ENCODE results near the gene CCL26.

CCL26 gene

GRCh38 chr7:75772081-75773077 lies at the start of gene CCL26:
CCL26 (minus strand) TSS chr7:75772211; CDS start chr7:75772176, 35 bp downstream.
- DNase-seq (ENCODE audit: low spot score) = no peak

DNA sequence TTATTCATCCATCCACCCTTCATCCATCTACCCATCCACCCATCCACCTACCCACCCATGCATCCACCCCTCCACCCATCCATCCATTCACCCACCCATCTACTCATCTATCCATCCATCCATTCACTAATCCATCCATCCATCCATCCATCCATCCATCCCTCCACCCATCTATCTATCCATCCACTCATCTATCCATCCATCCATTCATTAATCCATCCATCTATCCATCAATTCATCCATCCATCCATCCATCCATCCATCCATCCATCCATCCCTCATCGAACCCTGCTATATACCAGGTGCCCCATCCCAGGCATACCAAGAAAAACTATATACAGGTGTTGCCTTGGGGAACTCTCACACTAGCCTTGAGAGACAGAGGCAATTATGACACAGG lies 48.7 kb upstream of the CCL26 start:
- DNase-seq (ENCODE audit: low spot score) = no peak

DNA sequence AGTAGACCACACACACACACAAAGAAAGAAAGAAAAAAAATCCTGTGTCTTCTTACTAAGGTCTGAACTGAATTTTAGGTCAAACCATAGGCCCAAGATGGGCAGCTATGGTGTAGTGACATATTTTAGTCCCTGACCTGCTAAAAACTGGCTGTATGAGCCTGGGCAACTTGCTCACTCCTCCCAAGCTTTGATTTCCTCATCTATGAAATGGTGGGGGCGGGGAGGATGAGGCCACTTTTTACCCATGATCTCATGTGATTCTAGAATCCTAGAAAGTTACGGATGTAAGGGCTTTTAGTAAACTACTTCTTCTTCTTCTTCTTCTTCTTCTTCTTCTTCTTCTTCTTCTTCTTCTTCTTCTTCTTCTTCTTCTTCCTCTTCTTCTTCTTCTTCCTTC lies 47.7 kb upstream of the CCL26 start:
- DNase-seq (ENCODE audit: low spot score) = no peak

DNA sequence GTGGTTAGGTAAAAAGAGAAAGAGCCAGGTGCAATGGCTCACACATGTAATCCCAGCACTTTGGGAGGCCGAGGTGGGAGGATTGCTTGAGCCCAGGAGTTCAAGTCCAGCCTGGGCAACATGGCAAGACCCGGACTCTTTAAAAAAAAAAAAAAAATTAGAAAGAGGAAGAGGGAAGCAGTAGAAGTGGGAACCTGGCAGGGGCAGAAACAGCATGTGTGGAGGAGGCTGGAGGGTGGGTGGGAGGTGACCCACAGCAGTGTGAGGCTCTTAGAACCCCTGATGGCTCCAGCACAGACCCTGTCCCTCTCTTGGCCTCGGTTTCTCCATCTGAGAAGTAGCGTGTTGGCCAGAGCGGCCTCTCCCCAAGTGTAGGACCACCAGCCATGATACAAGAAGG lies 46.5 kb upstream of the CCL26 start:
- no peak for DNase-seq (ENCODE audit: low spot score)

DNA sequence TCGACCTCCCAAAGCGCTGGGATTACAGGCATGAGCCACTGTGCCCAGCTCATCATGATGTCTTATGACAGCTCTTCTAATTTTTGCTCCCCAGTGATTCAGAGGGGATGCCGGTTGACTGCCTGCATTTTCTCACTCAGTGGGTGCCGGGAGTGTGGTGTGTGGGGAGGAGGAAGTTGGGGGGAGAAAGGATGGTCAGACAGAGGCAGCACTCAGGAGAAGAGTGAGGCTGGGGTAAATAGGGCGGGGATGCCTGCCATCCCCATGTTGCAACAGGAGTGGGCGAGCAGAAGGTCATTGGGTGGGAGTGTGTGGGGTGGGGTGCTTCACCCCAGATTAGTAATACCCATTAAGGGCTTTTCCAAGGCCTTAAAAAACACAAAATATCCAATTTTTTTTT lies 45.1 kb upstream of the CCL26 start:
- peak; percentile 20 for DNase-seq (ENCODE audit: low spot score)

DNA sequence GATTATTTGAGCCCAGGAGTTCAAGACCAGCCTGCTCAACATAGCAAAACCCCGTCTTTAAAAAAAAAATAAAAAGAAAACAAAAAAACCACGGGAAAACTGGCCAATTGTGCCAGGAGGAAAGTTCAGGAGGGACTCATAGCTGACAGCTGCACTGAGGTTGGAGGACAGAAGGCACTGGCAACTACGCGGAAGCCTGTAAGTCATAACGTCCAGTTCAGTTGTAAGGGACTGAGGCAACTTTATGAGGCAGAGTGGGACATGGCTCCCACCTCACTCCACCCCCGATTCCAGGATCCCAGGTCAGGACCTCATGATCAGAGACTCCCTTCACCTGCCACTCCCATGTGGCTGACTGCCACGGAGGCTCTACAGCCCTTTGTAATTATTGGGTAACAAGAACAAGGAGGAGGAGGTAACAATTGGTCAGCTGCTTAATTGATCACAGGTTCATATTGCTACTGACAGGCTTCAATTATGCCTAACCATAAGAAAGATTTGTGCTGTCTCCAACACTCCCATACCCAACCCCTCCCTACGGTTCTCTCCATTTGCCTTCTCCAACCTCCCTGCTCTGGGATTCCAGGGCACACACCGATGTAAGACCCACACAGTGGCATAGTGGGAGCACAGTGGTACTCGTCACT lies 43.5 kb upstream of the CCL26 start:
- peak; percentile 35 for DNase-seq (ENCODE audit: low spot score)

- no peak for DNase-seq (ENCODE audit: low spot score)
Observed at GRCh38 chr7:75814407-75814947, 42.5 kb upstream of the CCL26 start.

DNA sequence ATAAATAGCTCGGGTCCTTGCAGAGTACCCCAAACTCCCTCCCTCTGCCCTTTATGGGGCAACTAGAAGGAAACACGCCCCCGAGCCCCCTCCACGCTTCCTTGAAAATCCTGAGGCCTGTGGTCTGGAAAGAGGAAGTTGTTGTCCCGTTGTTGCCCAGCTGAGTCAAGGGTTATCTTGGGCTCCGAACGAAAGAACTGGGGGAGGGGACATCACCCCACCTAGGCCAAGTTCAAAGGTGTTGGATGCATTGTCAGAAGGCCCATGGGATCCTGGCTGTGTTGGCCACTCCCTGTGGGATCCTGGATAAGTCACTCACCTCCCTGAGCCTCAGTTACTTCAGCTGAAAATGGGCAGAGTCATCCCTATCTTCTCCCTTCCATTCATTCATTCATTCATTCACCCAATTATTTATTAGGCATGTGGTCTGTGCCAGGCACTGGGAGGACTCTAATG lies 41.8 kb upstream of the CCL26 start, which contains the start of gene CCL24:
Gene CCL24 (minus strand): TSS at position 26 of the 456 bp plus-strand sequence. CDS start 91 bp downstream, outside the sequence.
- no peak for DNase-seq (ENCODE audit: low spot score)

DNA sequence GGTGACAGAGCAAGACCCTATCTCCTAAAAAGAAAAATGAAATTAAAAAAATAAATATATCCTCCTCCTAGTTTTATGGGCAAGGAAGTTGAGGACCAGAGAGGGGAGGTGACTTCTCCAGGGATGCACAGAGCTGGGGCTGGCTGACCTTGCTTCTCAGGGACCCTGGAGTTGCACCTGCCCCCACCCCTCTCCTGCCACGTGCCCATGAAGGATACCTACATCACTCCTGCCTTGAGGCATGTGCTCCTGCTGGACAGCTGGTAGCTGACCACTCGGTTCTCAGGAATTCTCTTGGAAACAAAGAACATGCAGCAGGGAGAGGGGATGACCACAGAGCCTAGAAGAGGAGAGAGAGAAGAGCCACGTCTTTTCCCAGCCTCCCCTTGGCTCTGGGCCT lies 41.1 kb upstream of the CCL26 start:
- no peak for DNase-seq (ENCODE audit: low spot score)

DNA sequence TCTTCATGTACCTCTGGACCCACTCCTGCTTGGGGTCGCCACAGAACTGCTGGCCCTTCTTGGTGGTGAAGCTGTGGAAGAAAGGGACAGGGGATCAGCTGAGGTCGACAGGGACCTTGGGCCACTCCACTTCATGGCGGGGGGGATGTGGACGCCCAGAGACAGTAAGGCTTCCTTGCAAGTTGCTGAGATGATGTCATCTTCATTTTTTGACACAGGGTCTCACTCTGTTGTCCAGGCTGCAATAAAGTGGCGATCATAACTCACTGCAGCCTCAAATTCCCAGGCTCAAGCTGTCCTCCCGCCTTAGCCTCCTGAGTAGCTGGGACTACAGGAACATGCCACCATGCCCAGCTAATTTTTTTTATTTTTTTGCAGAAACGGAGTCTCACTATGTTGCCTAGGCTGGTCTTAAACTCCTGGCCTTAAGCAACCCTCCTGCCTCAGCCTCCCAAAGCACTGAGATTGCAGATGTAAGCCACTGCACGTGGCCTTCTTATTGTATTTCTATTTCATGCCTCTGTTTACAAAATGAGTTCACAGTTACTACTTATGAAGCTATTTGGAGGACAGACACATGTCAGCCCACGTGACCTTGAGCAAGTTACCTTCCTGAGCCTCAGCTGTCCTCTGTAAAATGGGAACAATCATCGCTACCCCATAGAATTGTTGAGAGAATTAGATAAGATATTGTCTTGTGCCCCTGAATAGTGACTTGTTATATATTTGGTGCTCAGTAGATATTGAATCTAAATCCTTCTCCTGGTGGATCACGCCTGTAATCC lies 40.1 kb upstream of the CCL26 start:
- no peak for DNase-seq (ENCODE audit: low spot score)

- DNase-seq (ENCODE audit: low spot score) = no peak
Observed at GRCh38 chr7:75809396-75809795, 37.4 kb upstream of the CCL26 start.

GRCh38 chr7:75808106-75808505 lies 36.1 kb upstream of the CCL26 start:
- DNase-seq (ENCODE audit: low spot score) = no peak

- no peak for DNase-seq (ENCODE audit: low spot score)
Observed at GRCh38 chr7:75807452-75807851, 35.4 kb upstream of the CCL26 start.

DNA sequence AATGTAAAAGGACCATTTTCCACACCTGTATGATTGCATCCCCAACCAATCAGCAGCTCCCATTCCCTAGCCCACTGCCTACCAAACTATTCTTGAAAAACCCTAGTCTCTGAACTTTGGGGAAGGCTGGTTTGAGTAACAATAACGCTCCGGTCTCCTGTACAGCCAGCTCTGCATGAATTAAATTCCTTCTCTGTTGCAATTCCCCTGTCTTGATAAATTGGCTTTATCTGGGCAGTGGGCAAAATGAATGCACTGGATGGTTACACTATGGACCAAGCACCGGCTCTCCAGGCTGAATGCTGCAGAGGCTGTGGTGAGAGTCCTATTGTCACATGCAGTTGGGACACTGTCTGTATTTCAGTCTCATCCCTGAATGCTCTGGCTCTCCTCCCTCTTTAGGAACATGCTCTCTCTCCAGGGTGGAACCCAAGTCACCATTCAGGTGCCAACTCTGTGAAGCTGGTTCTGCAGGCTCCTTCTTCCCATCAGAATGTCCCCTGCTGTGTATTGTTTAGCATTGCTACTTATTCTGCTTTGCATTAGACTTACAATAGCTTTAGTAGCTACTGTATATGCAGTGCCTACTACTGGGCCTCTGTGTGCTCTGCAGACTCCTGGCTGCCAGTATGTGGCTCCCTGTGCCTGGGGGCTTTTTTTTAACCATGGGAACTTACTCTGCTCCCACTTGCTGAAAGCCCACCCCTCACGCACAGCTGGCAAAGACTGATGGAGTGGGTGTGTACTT lies 34.7 kb upstream of the CCL26 start:
- peak; percentile 8 for DNase-seq (ENCODE audit: low spot score)

GRCh38 chr7:75804705-75805104 lies 32.7 kb upstream of the CCL26 start:
- no peak for DNase-seq (ENCODE audit: low spot score)

DNA sequence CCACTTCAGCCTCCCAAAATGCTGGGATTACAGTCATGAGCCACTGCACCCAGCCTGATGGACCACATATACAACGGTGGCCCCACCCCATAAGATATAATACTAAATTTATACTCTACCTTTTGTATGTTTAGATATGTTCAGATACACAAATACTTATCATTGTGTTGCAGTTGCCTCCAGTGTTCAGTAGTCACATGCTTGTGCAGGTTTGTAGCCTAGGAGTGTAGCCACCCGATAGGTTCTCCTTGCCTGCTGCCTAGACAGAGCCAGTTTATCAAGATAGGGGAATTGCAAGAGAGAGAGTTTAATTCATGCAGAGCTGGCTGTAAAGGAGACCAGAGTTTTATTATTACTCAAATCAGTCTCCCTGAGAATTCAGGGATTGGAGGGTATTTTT lies 32.0 kb upstream of the CCL26 start:
- no peak for DNase-seq (ENCODE audit: low spot score)

- no peak for DNase-seq (ENCODE audit: low spot score)
Observed at GRCh38 chr7:75802552-75802821, 30.5 kb upstream of the CCL26 start.

- no peak for DNase-seq (ENCODE audit: low spot score)
Observed at GRCh38 chr7:75798770-75799169, 26.8 kb upstream of the CCL26 start.

DNA sequence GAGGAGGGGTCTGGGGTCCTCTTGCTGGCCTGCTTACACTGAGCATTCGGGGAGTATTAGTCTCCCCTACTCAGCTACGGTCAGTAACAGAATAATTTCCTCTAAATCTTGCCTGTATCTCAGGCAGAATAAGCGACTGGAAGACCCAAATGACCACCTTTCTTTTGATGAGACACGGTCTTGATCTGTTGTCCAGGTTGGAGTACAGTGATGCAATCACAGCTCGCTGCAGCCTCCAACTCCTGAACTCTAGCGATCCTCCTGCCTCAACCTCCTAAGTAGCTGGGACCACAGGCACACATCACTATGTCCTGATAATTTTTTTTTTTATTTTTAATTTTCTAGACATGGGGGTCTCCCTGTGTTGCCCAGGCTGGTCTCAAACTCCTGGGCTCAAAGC lies 24.4 kb upstream of the CCL26 start:
- no peak for DNase-seq (ENCODE audit: low spot score)

- no peak for DNase-seq (ENCODE audit: low spot score)
Observed at GRCh38 chr7:75795831-75796285, 23.8 kb upstream of the CCL26 start.

DNA sequence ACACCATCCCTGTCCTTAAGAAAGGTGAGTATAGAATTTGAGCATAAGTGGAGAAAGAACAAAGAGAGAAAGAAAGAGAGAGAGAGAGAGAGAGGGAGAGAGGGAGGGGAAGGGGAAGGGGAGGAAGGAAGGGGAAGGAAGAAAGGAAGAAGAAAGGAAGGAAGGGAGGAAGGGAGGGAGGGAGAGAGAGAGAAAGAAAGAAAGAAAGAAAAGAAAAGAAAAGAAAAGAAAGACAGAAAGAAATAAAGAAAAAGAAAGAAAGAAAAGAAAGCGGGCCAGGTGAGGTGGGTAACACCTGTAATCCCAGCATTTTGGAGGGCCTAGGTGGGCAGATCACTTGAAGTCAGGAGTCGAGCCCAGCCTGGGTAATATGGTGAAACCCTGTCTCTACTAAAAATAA lies 21.7 kb upstream of the CCL26 start:
- no peak for DNase-seq (ENCODE audit: low spot score)

Data from D341Med (cell line).